Right lobe of liver (tissue), 6 donors: ENCODE results near the gene PAM16. TPM values are rescaled to one million over a fixed set of nuclear protein-coding genes. Genes with fewer than 3 reads are reported as not detected.

ENCODE experiments used
- ATAC-seq, 4 donors: fragments of 200-7000 bp; cut with Tn5 transposase; one replicate each; pipeline ENCODE4 v1.9.1; 2020; ENCODE audit warnings: mild to moderate bottlenecking in 4 of 4, moderate library complexity in 4 of 4
- DNase-seq, 3 donors: peaks; one replicate each; pipeline ENCODE4 v3.0.0-alpha.2; 2020
- H3K27ac ChIP-seq, 3 donors: fragments of 200-600 bp; one replicate each; pipeline ENCODE4 v1.8.0; 2022
- H3K27me3 ChIP-seq, 2 donors: fragments of 200-600 bp; one replicate each; pipeline ENCODE4 v1.8.0; 2022
- H3K36me3 ChIP-seq, 4 donors: fragments of 200-600 bp; sonication (generic) in 1 of 4; one replicate each; pipeline versions ENCODE4 v1.5.1 to v1.8.0; 2017 to 2022; ENCODE audit warnings: control low read depth in 1 of 4
- H3K4me1 ChIP-seq, 4 donors: fragments of 200-600 bp; sonication (generic) in 1 of 4; one replicate each; pipeline versions ENCODE4 v1.5.1 to v1.8.0; 2017 to 2022; ENCODE audit warnings: control low read depth in 1 of 4
- H3K4me3 ChIP-seq, 3 donors: fragments of 200-600 bp; one replicate each; pipeline ENCODE4 v1.8.0; 2022
- H3K9me3 ChIP-seq, 4 donors: fragments of 200-600 bp; sonication (generic) in 1 of 4; one replicate each; pipeline versions ENCODE4 v1.5.1 to v1.8.0; 2017 to 2022; ENCODE audit warnings: control low read depth in 1 of 4
- POLR2A ChIP-seq: fragments of 450-650 bp; IDR thresholded peaks from one replicate; pipeline ENCODE4 v1.6.1; 2017; ENCODE audit warnings: antibody characterized with exemption, mild to moderate bottlenecking
- WGBS: methylation state at CpG from one replicate; pipeline ENCODE4 v1.1.6; 2018; ENCODE audit warnings: low coverage, low lambda C conversion rate; ENCODE audit not compliant: insufficient coverage; ENCODE audit errors: missing lambda C conversion rate; 5-methylcytosine and 5-hydroxymethylcytosine counted together
- intact Hi-C, 2 donors: fragments of 100-400 bp; cut with DNase I; formaldehyde crosslinking; loops; one replicate each; pipeline versions ENCODE4 v1.11.2 to v1.14.1; 2022
- total RNA-seq, 6 experiments: library from RNA; depleted of rRNA in 2 of 6; stranded (reverse); fragments of >200 nt in 2 of 6; fragmentation: NEBNext Ultra II Directional in 3 of 6; extraction: Animal tissue kit (Norgen Biotek cat#: 25700) in 3 of 6; gene quantifications; one replicate each; pipeline versions ENCODE4 v1.1.0 to v1.2.4, GENCODE V29; 2016 to 2023
- TF ChIP-seq, protein P1 (sequence below), 4 donors: fragments of 200-600 bp in 3 of 4; fragments of 450-650 bp in 1 of 4; IDR thresholded peaks; one replicate each; pipeline versions ENCODE4 v1.5.1 to v1.8.0; 2016 to 2022; ENCODE audit warnings: antibody characterized with exemption in 4 of 4, mild to moderate bottlenecking in 2 of 4
- donor health status: DM: no; HTN: yes; CAD: no.
- donor health status: DM: no; HTN: no; CAD: no.
- donor health status: DM: no; HTN: no; CAD: no.
- donor health status: DM: no; HTN: yes; CAD: no.
- donor health status: DM: no; HTN: yes; CAD: no.

PAM16 gene
- total RNA-seq, 6 experiments from 2014 or later = 27.9 to 45.9 (median 32.8) TPM

GRCh38 chr16:4315186-4316107, 35.7 kb downstream of the PAM16 start, which contains the start of gene GLIS2:
GLIS2 (plus strand) TSS chr16:4316067; CDS start chr16:4332281, 16,214 bp downstream.
- 0% methylated on average over 15 of the region's 115 CpGs for WGBS
- intact Hi-C loops = no loop called here
- TF ChIP-seq, protein P1, sequence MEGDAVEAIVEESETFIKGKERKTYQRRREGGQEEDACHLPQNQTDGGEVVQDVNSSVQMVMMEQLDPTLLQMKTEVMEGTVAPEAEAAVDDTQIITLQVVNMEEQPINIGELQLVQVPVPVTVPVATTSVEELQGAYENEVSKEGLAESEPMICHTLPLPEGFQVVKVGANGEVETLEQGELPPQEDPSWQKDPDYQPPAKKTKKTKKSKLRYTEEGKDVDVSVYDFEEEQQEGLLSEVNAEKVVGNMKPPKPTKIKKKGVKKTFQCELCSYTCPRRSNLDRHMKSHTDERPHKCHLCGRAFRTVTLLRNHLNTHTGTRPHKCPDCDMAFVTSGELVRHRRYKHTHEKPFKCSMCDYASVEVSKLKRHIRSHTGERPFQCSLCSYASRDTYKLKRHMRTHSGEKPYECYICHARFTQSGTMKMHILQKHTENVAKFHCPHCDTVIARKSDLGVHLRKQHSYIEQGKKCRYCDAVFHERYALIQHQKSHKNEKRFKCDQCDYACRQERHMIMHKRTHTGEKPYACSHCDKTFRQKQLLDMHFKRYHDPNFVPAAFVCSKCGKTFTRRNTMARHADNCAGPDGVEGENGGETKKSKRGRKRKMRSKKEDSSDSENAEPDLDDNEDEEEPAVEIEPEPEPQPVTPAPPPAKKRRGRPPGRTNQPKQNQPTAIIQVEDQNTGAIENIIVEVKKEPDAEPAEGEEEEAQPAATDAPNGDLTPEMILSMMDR (IDR thresholded peaks at IDR 0.05) = no peak
- peak; percentile 40 for TF ChIP-seq POLR2A
- H3K9me3 ChIP-seq = no peaks in the 10 kb centered on the region
- peaks cover 0 to 35% (median 7%) of the 10 kb centered on the region in 4 donors for H3K4me1 ChIP-seq
- peak within 1 kb of the TSS; percentile 43 to 47 (median 45) for H3K27ac ChIP-seq
- peak within 1 kb of the TSS; percentile 31 to 56 (median 49) for H3K4me3 ChIP-seq
- peak; percentile 49 to 68 (median 56) for ATAC-seq
- H3K36me3 ChIP-seq = no peaks in the 10 kb centered on the region
- no peaks in the 10 kb centered on the region for H3K27me3 ChIP-seq
- no peak for DNase-seq

DNA sequence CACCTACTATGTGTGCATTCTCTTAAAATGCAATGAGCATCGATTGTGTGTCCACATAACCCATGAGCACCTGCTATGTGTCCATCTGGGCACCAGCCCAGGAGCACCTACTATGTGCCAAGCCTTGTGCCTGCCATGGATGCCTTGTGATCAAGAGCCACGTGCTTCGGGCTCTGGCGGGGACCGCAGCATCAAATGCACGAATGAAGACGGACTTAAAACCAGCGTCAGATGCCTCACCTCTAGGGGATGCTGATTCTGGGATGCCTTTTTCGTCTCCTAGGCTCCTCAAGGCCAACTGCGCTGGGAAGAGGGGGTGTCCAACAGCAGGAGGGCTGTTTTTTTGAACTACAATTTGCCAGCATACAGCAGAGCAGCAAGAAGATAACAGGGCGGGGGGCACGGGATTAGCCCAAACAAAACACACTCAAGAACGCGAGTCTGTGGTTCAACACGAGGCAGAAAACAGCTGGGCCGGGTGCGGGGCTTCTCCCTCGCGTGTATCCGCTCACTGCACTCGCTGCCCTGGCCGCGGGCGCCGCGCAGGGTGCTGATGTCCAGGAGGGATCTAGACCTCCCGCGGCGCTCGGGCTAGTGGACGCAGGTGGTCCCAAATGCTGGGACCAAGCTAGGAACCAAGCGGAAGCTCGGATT, 36.5 kb downstream of the PAM16 start:
- no peaks in the 10 kb centered on the region for H3K27me3 ChIP-seq
- no peaks in the 10 kb centered on the region for H3K9me3 ChIP-seq
- peaks cover 0 to 35% (median 7%) of the 10 kb centered on the region in 4 donors for H3K4me1 ChIP-seq
- intact Hi-C loops = no loop called here
- WGBS = 6% methylated on average over 9 of the region's 33 CpGs
- H3K4me3 ChIP-seq = peak overlapping the region; percentile 31 to 56 (median 49)
- H3K36me3 ChIP-seq = no peaks in the 10 kb centered on the region
- no peak for DNase-seq
- H3K27ac ChIP-seq = peak overlapping the region; percentile 43 to 47 (median 45)
- ATAC-seq = no peak
- no peak for TF ChIP-seq POLR2A
- TF ChIP-seq, protein P1 (IDR thresholded peaks at IDR 0.05) = no peak

DNA sequence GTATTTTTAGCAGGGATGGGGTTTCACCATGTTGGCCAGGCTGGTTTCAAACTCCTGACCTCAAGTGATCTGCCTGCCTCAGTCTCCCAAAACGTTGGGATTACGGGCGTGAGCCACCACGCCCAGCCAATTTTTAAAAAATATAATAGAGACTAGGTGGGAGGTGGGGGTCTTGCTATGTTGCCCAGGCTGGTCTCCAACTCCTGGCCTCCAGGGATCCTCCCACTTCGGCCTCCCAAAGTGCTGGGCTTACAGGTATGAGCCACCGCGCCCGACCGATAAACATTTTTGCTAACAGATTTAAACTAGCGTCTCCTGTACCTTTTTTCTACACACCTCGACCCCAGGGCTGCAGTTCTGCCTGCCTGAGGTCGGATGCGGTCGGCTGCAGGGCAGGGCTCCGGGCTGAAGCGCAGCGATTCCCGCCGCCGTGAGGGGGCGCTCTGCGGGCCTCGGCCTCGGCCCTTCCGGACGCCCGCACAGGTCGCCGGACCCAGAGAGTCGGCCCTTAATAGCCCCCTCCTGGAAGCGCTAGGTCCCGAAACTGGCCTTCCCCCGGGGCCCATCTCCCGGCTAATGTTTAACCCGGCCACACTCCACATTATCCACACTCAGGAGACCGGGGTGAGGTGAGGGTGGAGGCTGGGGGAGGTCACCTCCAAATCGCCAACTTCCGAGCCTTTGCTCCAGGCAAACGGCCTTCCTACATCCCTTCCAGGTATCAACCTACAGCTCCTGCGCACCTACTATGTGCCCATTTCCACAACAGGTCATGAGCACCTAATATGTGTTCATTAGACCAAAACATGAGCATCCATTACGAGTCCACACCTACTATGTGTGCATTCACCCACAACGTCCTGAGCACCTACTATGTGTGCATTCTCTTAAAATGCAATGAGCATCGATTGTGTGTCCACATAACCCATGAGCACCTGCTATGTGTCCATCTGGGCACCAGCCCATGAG, 37.3 kb downstream of the PAM16 start:
- H3K4me1 ChIP-seq = peaks cover 0 to 35% (median 7%) of the 10 kb centered on the region in 4 donors
- H3K9me3 ChIP-seq = no peaks in the 10 kb centered on the region
- peak overlapping the region in 1 of 3 donors; percentile 20 for H3K4me3 ChIP-seq
- no peak for TF ChIP-seq POLR2A
- TF ChIP-seq, protein P1 (IDR thresholded peaks at IDR 0.05) = peak; percentile 53 to 75 (median 60)
- DNase-seq (peak in 2 of 3 donors; percentile 62 to 82), ATAC-seq (peak; percentile 70 to 77 (median 73))
- H3K27me3 ChIP-seq = no peaks in the 10 kb centered on the region
- WGBS = 16% methylated on average over 27 of the region's 43 CpGs
- no peak overlapping the region for H3K27ac ChIP-seq
- intact Hi-C loops = no loop called here
- no peaks in the 10 kb centered on the region for H3K36me3 ChIP-seq

DNA sequence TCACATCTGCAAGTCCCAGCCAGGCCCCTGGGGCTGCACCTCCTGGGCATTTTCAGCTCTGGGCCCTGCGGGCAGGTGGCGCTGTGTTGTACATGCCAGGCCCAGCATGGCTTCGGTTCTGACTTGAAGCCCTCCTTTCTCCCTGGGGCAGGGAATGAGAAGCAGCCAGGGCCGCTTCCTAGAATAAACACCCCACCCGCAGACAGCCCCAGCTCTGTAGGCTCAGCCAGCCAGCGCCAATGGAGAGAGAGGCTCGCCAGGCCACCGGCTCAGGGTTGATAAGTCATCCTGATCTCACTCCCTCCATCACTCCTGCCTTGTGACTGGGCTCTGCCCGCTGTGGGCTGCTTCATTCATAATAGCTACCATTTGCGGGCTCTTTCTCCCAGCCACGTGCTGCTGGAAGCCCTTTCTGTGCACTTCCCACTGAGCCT, 41.3 kb downstream of the PAM16 start:
- WGBS = no CpG with 5 or more reads among the region's 11 CpGs

More for the DNA sequence above, 41.3 kb downstream of the PAM16 start:
- peaks cover 0 to 19% (median 5%) of the 10 kb centered on the region in 4 donors for H3K4me1 ChIP-seq
- H3K9me3 ChIP-seq = no peaks in the 10 kb centered on the region
- no peak overlapping the region for H3K27ac ChIP-seq
- no peaks in the 10 kb centered on the region for H3K36me3 ChIP-seq
- ATAC-seq (peak in 1 of 4 donors; percentile 9), DNase-seq (peak in 1 of 3 donors; percentile 61)
- H3K4me3 ChIP-seq = no peak overlapping the region
- TF ChIP-seq, protein P1 (IDR thresholded peaks at IDR 0.05) = peak; percentile 43 to 67 (median 52)
- no peak for TF ChIP-seq POLR2A
- intact Hi-C loops = no loop called here
- no peaks in the 10 kb centered on the region for H3K27me3 ChIP-seq
